Activated gamma-delta T cell treated with Interleukin-2 at 50 U/mL for 16 hours (primary cell): ENCODE measurements around the gene TBC1D10B.
A peak's percentile ranks its signal among the peaks of the same experiment; 100 is the strongest.
"Not testable (repeated sequence)": the region's sequence is repeated elsewhere in the genome, so short reads cannot be mapped to it uniquely, and the experiment has no call there.

ENCODE experiments used
- DNase-seq: peaks from one replicate; pipeline ENCODE4 v3.0.0-alpha.2; 2020

Gene TBC1D10B

GRCh38 chr16:30354423-30355143 lies 15.7 kb downstream of the TBC1D10B start:
- no peak for DNase-seq

GRCh38 chr16:30353438-30354129 lies 16.7 kb downstream of the TBC1D10B start:
- DNase-seq: no peak

DNA sequence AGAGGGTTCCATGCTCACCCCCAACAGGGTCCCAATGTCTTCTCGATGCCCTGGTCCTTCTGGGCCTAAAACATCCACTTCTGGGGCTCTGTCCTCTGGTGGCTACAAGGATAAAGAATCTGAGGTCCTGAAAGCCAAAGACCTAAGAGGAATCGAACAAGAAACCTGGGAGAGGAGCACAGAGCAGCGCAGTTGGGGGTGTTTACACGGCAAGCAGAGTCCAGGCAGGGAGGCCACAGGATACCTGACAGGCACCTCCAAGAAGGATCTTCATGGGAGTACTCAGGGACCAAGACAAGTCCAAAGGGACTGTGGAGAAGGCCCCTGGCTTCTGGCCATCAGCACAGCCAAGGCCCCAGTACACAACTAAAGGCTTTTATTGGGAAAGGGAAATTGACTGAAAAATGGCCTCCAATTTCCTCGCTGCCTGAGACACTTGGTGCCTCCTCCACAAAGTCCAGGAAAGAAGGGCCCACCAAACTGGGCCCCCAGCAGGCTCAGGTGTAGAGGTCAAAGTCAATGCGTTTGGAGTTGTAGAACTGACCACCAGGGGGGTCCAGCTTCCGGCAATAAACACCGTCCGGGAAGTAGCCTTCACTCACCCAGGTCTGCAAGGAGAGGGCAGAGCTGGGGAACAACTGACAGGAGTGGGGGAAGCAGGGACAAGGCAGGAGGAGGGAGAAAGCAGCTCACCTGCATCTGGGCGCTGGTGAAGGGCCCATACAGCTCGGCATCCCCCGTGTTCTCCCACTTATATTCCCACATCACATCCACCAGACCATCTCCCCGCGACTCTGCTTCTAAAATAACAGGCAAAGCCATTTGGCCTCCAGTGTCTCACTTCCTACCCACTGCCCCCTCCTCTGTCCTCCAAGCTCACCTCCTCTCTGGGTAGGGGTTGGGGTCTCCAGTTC lies 17.5 kb downstream of the TBC1D10B start:
- no peak for DNase-seq

- no peak for DNase-seq
These were observed 18.5 kb downstream of the TBC1D10B start for GRCh38 chr16:30351586-30352419.

GRCh38 chr16:30351001-30351441 lies 19.3 kb downstream of the TBC1D10B start:
- DNase-seq: no peak

- no peak for DNase-seq
These were observed 20.0 kb downstream of the TBC1D10B start for GRCh38 chr16:30350134-30350871.

- no peak for DNase-seq
These were observed 20.6 kb downstream of the TBC1D10B start for GRCh38 chr16:30349675-30350074.

- no peak for DNase-seq
These were observed 21.4 kb downstream of the TBC1D10B start for GRCh38 chr16:30348929-30349328.

DNA sequence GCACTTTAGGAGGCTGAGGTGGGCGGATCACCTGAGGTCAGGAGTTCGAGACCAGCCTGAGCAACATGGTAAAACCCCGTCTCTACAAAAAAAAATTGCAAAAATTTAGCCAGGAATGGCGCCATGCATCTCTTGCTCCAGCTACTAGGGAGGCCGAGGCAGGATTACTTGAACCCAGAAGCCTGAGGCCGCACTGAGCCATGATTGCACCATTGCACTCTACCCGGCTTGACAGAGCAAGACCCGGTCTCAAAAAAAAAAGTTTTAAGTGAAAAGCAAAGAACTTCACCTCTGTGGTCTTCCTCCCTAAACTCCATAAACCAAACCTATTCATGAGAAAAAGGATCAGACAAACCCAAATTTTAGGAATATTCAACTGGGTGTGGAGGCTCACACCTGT lies 22.2 kb downstream of the TBC1D10B start:
- DNase-seq: no peak

DNA sequence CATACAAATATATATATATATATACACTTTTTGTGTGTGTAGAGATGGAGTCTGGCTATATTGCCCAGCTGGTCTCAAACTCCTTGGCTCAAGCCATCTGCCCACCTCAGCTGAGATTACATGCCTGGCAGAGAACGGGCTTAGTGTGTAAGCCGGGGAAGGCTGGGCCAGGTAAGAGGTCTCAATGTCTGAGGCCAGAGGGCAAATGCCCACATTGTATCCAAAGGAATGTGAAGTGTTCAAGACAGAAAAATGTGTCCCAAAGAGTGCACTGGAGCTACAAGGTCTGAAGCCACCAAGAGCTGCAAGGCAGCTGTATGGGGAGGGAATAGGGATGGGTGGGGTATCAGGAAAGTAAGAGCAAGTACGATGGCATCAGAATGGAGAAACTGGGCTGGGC lies 24.0 kb downstream of the TBC1D10B start:
- no peak for DNase-seq

DNA sequence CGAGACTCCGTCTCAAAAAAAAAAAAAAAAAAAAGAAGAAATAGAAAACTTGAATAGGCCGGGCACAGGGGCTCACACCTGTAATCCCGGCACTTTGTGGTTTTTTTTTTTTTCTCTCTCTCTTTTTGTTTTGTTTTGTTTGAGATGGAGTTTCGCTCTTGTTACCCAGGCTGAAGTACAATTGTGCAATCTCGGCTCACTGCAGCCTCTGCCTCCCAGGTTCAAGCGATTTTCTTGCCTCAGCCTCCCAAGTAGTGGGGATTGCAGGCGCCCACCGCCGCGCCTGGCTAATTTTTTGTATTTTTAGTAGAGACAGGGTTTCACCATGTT lies 26.8 kb downstream of the TBC1D10B start:
- DNase-seq: not testable (repeated sequence)

- no peak for DNase-seq
These were observed 27.4 kb downstream of the TBC1D10B start for GRCh38 chr16:30342751-30343490.

DNA sequence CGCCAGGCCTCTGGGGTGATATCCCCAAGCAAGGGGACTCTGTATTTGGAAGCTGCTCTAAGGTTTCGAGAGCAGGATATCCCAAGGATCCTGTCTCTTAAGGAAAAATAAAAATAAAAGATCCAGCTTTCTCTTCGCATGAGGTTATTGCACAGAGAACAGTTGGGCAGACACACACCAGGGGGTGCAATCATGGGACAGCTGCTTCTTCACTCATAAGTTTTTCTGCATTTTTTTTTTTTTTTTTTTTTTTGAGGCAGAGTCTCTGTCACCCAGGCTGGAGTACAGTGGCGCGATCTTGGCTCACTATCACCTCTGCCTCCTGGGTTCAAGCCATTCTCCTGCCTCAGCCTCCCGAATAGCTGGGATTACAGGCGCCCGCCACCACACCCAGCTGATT lies 28.3 kb downstream of the TBC1D10B start:
- DNase-seq: not testable (repeated sequence)

- no peak for DNase-seq
These were observed 29.7 kb downstream of the TBC1D10B start for GRCh38 chr16:30340621-30341020.

- DNase-seq: not testable (repeated sequence)
These were observed 31.6 kb downstream of the TBC1D10B start for GRCh38 chr16:30338715-30339114.

GRCh38 chr16:30337964-30338357 lies 32.3 kb downstream of the TBC1D10B start:
- DNase-seq: not testable (repeated sequence)

DNA sequence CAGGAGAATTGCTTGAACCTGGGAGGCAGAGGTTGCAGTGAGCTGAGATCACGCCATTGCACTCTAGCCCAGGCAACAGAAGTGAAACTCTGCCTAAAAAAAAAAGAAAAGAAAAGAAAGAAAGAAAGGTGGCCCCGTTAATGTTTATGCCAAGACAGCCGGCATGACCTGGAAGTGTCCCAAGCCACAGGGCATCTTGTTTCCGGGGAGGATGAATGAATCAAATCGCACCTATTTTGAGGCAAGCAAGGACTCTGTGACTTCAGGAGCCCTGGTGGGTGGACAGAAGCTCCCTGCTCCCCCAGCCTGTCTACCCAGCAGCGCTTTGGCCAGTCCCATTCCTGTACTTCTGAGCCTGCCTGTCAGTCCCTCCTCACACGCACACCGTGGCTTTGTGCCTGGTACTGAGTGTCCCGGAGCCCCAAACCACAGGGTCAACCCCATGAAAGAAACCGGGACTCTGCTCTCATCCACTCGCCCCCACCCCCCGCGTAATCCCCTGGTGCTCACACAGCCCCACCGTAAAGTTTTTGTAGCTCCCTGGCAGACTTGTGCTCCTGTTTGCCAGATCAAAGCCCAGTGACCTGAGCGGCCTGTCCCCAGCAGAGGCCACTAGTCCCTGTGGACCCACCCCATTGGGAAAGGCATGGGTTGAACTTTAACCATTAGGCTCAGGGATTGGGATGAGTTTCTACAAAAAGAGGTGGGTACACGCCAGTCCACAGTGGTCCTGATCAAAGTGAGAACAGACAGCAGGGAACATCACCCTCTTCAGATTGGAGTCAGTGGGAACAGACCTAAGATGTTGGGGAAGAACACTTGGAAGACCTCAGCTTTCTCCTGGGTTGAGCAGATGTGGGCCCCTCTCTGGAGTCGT lies 34.5 kb downstream of the TBC1D10B start:
- peak; percentile 24 for DNase-seq

GRCh38 chr16:30335028-30335597 lies 35.2 kb downstream of the TBC1D10B start:
- DNase-seq: peak; percentile 76

DNA sequence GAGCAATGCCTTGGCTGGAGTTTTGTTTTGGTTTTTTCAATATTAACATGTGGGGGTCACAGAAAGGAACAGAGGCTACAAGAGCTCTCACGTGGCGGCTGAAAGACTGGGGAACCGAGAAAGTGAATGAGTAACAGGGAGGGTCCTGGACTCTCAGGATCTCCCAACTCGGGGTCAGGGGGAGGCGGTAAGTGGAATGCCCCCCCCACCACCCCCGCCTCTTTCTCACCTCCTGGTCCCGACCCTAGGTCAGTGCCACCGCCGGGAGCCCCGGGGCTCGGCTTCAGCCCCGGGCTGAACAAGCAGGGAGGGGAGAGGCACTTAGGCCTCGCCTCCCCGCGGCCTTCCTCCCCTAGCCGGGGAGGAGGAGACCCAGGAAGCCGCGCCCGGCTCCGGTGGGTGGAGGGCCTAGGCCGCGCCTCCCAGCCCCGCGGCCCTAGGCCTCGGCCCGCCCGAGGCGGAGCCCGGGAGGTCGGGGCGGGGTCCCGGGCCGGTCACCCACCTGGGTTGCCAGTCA lies 35.8 kb downstream of the TBC1D10B start:
- peak; percentile 82 for DNase-seq
